Sigmoid colon (tissue), 4 donors: ENCODE results near the gene HRC.

Experiments used
- CTCF ChIP-seq, 4 experiments: fragments of 450-650 bp in 3 of 4; fragments of 200-600 bp in 1 of 4; IDR thresholded peaks; one replicate each; pipeline ENCODE4 v1.5.1; 2016 to 2019; ENCODE audit warnings: antibody characterized with exemption in 4 of 4, mild to moderate bottlenecking in 3 of 4, moderate library complexity in 2 of 4
- EP300 ChIP-seq, 4 donors: sonication (generic); formaldehyde crosslinking; IDR thresholded peaks; one replicate each; pipeline ENCODE4 v1.6.1; 2017; ENCODE audit warnings: antibody characterized with exemption in 4 of 4
- POLR2A ChIP-seq, 2 donors: fragments of 450-650 bp; IDR thresholded peaks; one replicate each; pipeline ENCODE4 v1.6.1; 2016; ENCODE audit warnings: antibody characterized with exemption in 2 of 2, mild to moderate bottlenecking in 2 of 2, moderate library complexity in 2 of 2
- POLR2AphosphoS5 ChIP-seq, 4 donors: sonication (generic); formaldehyde crosslinking; IDR thresholded peaks; one replicate each; pipeline ENCODE4 v1.6.1; 2017; ENCODE audit warnings: antibody characterized with exemption in 4 of 4

DNA sequence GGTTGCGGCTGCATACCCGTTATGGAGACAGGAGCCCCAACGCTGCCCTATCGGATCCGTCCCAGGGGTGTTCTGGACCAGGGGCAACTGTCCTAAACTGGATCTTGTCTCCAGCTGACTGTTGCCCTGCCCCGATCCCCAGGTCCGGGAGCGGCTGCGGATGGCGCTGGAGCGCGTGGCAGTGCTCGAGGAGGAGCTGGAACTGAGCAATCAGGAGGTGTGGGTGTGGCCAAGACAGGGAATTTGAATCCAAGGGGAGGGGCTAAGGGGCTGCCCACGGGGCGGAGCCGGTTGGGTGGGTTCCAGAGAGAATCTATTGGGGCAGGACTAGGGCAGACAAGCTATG, 26.0 kb downstream of the HRC start:
- TF ChIP-seq POLR2A (IDR thresholded peaks at IDR 0.05) = no peak
- no peak for TF ChIP-seq CTCF (IDR thresholded peaks at IDR 0.05)
- TF ChIP-seq POLR2AphosphoS5 (IDR thresholded peaks at IDR 0.05) = no peak
- TF ChIP-seq EP300 (IDR thresholded peaks at IDR 0.05) = no peak
